Retinal pigment epithelial cell (primary cell): ENCODE measurements around the gene CACNB2.
"Not testable (repeated sequence)": the region's sequence is repeated elsewhere in the genome, so short reads cannot be mapped to it uniquely, and the experiment has no call there.

Experiments
- DNase-seq: peaks from one replicate; pipeline ENCODE4 v3.0.0-alpha.2; 2010; ENCODE audit warnings: low read depth
- H3K4me3 ChIP-seq: 2 replicates; pipeline ENCODE4 v1.5.1; 2011; ENCODE audit warnings: mild to moderate bottlenecking, low read length, control low read depth, moderate library complexity
- CTCF ChIP-seq: conservative IDR thresholded peaks from 2 replicates; pipeline ENCODE4 v1.5.1; 2011; ENCODE audit warnings: low read depth, low read length, control low read depth, inconsistent platforms

Gene CACNB2

GRCh38 chr10:18566177-18566576 is 426.0 kb downstream of the CACNB2 start:
- H3K4me3 ChIP-seq = no peak overlapping the region
- TF ChIP-seq CTCF = no peak
- no peak for DNase-seq

GRCh38 chr10:18567343-18567856 is 427.2 kb downstream of the CACNB2 start:
- no peak for DNase-seq
- H3K4me3 ChIP-seq = no peak overlapping the region
- TF ChIP-seq CTCF = no peak

- H3K4me3 ChIP-seq, DNase-seq: not testable (repeated sequence)
Observed at GRCh38 chr10:18570386-18570785, 430.2 kb downstream of the CACNB2 start.

- no peak overlapping the region for H3K4me3 ChIP-seq
- TF ChIP-seq CTCF = no peak
- no peak for DNase-seq
Observed at GRCh38 chr10:18571076-18571475, 430.9 kb downstream of the CACNB2 start.

- H3K4me3 ChIP-seq = no peak overlapping the region
- no peak for TF ChIP-seq CTCF
- DNase-seq = no peak
Observed at GRCh38 chr10:18571780-18572179, 431.6 kb downstream of the CACNB2 start.

- no peak for DNase-seq
- H3K4me3 ChIP-seq = no peak overlapping the region
- TF ChIP-seq CTCF = no peak
Observed at GRCh38 chr10:18572959-18573561, 432.8 kb downstream of the CACNB2 start.

- DNase-seq = no peak
- TF ChIP-seq CTCF = no peak
- no peak overlapping the region for H3K4me3 ChIP-seq
Observed at GRCh38 chr10:18576586-18576985, 436.4 kb downstream of the CACNB2 start.
